Iris pigment epithelial cell (primary cell): ENCODE measurements around the gene ZNF638.
"Not testable (repeated sequence)": the region's sequence is repeated elsewhere in the genome, so short reads cannot be mapped to it uniquely, and the experiment has no call there.

ENCODE experiments used
- DNase-seq: peaks from one replicate; pipeline ENCODE4 v3.0.0-alpha.2; 2011; ENCODE audit warnings: low read depth

The ZNF638 gene

GRCh38 chr2:71331581-71332434, at the start of gene ZNF638:
Gene ZNF638, plus strand, starts transcription at chr2:71331782. Its CDS starts 17,173 bp downstream, at chr2:71348955.
- DNase-seq = peak; percentile 91

GRCh38 chr2:71281950-71282349, 49.6 kb upstream of the ZNF638 start:
- no peak for DNase-seq

- no peak for DNase-seq
Measured at GRCh38 chr2:71282493-71282892, 49.1 kb upstream of the ZNF638 start.

- no peak for DNase-seq
Measured at GRCh38 chr2:71283131-71283530, 48.5 kb upstream of the ZNF638 start.

GRCh38 chr2:71285706-71286105, 45.9 kb upstream of the ZNF638 start:
- DNase-seq = no peak

GRCh38 chr2:71291398-71291797, 40.2 kb upstream of the ZNF638 start:
- no peak for DNase-seq

- no peak for DNase-seq
Measured at GRCh38 chr2:71292159-71292558, 39.4 kb upstream of the ZNF638 start.

GRCh38 chr2:71298914-71299313, 32.7 kb upstream of the ZNF638 start:
- no peak for DNase-seq

- peak; percentile 27 for DNase-seq
Measured at GRCh38 chr2:71299507-71299906, 32.1 kb upstream of the ZNF638 start.

- DNase-seq = no peak
Measured at GRCh38 chr2:71303849-71304248, 27.7 kb upstream of the ZNF638 start.

GRCh38 chr2:71306762-71307161, 24.8 kb upstream of the ZNF638 start:
- DNase-seq = no peak

GRCh38 chr2:71313016-71313766, 18.4 kb upstream of the ZNF638 start:
- no peak for DNase-seq

- DNase-seq = no peak
Measured at GRCh38 chr2:71317060-71317459, 14.5 kb upstream of the ZNF638 start.

GRCh38 chr2:71317900-71318299, 13.7 kb upstream of the ZNF638 start:
- DNase-seq = not testable (repeated sequence)

GRCh38 chr2:71323386-71323785, 8.2 kb upstream of the ZNF638 start:
- DNase-seq = no peak

- no peak for DNase-seq
Measured at GRCh38 chr2:71326968-71327367, 4.6 kb upstream of the ZNF638 start.

GRCh38 chr2:71327916-71328315, 3.7 kb upstream of the ZNF638 start:
- no peak for DNase-seq

- DNase-seq = no peak
Measured at GRCh38 chr2:71330155-71330554, 1.4 kb upstream of the ZNF638 start.

- DNase-seq = no peak
Measured at GRCh38 chr2:71330585-71331330, 824 bp upstream of the ZNF638 start.

- DNase-seq = not testable (repeated sequence)
Measured at GRCh38 chr2:71331331-71331580, 326 bp upstream of the ZNF638 start.

GRCh38 chr2:71332435-71332796, 834 bp downstream of the ZNF638 start:
- no peak for DNase-seq

GRCh38 chr2:71333619-71334018, 2.0 kb downstream of the ZNF638 start:
- DNase-seq = peak; percentile 8

- no peak for DNase-seq
Measured at GRCh38 chr2:71336384-71336783, 4.8 kb downstream of the ZNF638 start.
